Duodenal mucosa (tissue), 2 donors: ENCODE measurements around the gene POLQ.
"Not testable (repeated sequence)": the region's sequence is repeated elsewhere in the genome, so short reads cannot be mapped to it uniquely, and the experiment has no call there.

ENCODE experiments used
- H3K27ac ChIP-seq: one replicate; pipeline ENCODE4 v1.7.0; 2013; ENCODE audit warnings: low read depth, low read length
- H3K27me3 ChIP-seq, 2 donors: one replicate each; pipeline ENCODE4 v1.7.0; 2013; ENCODE audit warnings: low read length in 2 of 2, control low read depth in 1 of 2; ENCODE audit not compliant: insufficient read depth in 2 of 2, control insufficient read depth in 1 of 2
- H3K36me3 ChIP-seq, 2 donors: one replicate each; pipeline ENCODE4 v1.7.0; 2013; ENCODE audit warnings: low read length in 2 of 2, control low read depth in 1 of 2; ENCODE audit not compliant: insufficient read depth in 2 of 2, control insufficient read depth in 1 of 2
- H3K4me1 ChIP-seq, 2 donors: one replicate each; pipeline ENCODE4 v1.7.0; 2013; ENCODE audit warnings: low read length in 2 of 2, control low read depth in 1 of 2; ENCODE audit not compliant: insufficient read depth in 2 of 2, control insufficient read depth in 1 of 2
- H3K4me3 ChIP-seq, 2 donors: one replicate each; pipeline ENCODE4 v1.7.0; 2013; ENCODE audit warnings: low read length in 2 of 2, low read depth in 1 of 2
- H3K9ac ChIP-seq, 2 donors: one replicate each; pipeline ENCODE4 v1.7.0; 2013; ENCODE audit warnings: low read length in 2 of 2, low read depth in 1 of 2
- H3K9me3 ChIP-seq, 2 donors: one replicate each; pipeline ENCODE4 v1.7.0; 2013; ENCODE audit warnings: low read length in 2 of 2, control low read depth in 1 of 2; ENCODE audit not compliant: control insufficient read depth in 1 of 2

Gene POLQ

GRCh38 chr3:121545574-121546455 is at the start of gene POLQ:
POLQ (minus strand) TSS chr3:121545988; CDS start chr3:121545877, 111 bp downstream.
- no peaks in the 10 kb centered on the region for H3K9me3 ChIP-seq
- no peaks in the 10 kb centered on the region for H3K27me3 ChIP-seq
- peak within 1 kb of the TSS; percentile 82 to 86 for H3K9ac ChIP-seq
- H3K27ac ChIP-seq = no peak within 1 kb of the TSS
- peaks cover 6 to 16% of the 10 kb centered on the region in 2 donors for H3K4me1 ChIP-seq
- H3K36me3 ChIP-seq = no peaks in the 10 kb centered on the region
- peak within 1 kb of the TSS; percentile 89 to 90 for H3K4me3 ChIP-seq

- Histone ChIP-seq H3K4me1 (peaks cover 0 to 3% of the 10 kb centered on the region in 2 donors), H3K36me3 (no peaks in the 10 kb centered on the region), H3K4me3 (no peak overlapping the region), H3K9me3 (no peaks in the 10 kb centered on the region), H3K9ac (no peak overlapping the region), H3K27me3 (no peaks in the 10 kb centered on the region), H3K27ac (no peak overlapping the region)
These were observed 49.1 kb upstream of the POLQ start for GRCh38 chr3:121594850-121595249.

GRCh38 chr3:121593806-121594205 is 48.0 kb upstream of the POLQ start:
- H3K9me3 ChIP-seq, H3K27ac ChIP-seq, H3K4me1 ChIP-seq, H3K36me3 ChIP-seq, H3K27me3 ChIP-seq, H3K9ac ChIP-seq, H3K4me3 ChIP-seq: not testable (repeated sequence)

- Histone ChIP-seq H3K27me3 (no peaks in the 10 kb centered on the region), H3K4me3 (no peak within 1 kb of the TSS), H3K9me3 (no peaks in the 10 kb centered on the region), H3K9ac (no peak within 1 kb of the TSS), H3K27ac (no peak within 1 kb of the TSS), H3K4me1 (peaks cover 0 to 3% of the 10 kb centered on the region in 2 donors), H3K36me3 (no peaks in the 10 kb centered on the region)
These were observed 47.3 kb upstream of the POLQ start, which contains the start of gene FBXO40 for GRCh38 chr3:121592856-121593702. FBXO40 (plus strand) TSS chr3:121593379; CDS start chr3:121620576, 27,197 bp downstream.

- no peak overlapping the region for H3K4me3 ChIP-seq
These were observed 38.6 kb upstream of the POLQ start for GRCh38 chr3:121584418-121584817.

GRCh38 chr3:121581691-121582090 is 35.9 kb upstream of the POLQ start:
- no peak overlapping the region for H3K27ac ChIP-seq
- no peaks in the 10 kb centered on the region for H3K36me3 ChIP-seq
- no peaks in the 10 kb centered on the region for H3K4me1 ChIP-seq
- H3K9me3 ChIP-seq = no peaks in the 10 kb centered on the region
- H3K27me3 ChIP-seq = no peaks in the 10 kb centered on the region
- H3K9ac ChIP-seq = no peak overlapping the region
- H3K4me3 ChIP-seq = no peak overlapping the region

More at GRCh38 chr3:121584418-121584817, 38.6 kb upstream of the POLQ start:
- Histone ChIP-seq H3K4me1 (no peaks in the 10 kb centered on the region), H3K27me3 (no peaks in the 10 kb centered on the region), H3K36me3 (no peaks in the 10 kb centered on the region), H3K9ac (no peak overlapping the region), H3K27ac (no peak overlapping the region), H3K9me3 (no peaks in the 10 kb centered on the region)

- H3K27me3 ChIP-seq = no peaks in the 10 kb centered on the region
- no peak overlapping the region for H3K4me3 ChIP-seq
- H3K4me1 ChIP-seq = no peaks in the 10 kb centered on the region
- H3K9ac ChIP-seq = no peak overlapping the region
- no peak overlapping the region for H3K27ac ChIP-seq
- no peaks in the 10 kb centered on the region for H3K9me3 ChIP-seq
- no peaks in the 10 kb centered on the region for H3K36me3 ChIP-seq
These were observed 28.7 kb upstream of the POLQ start for GRCh38 chr3:121574449-121574848.

- Histone ChIP-seq H3K9me3 (no peaks in the 10 kb centered on the region), H3K9ac (no peak within 1 kb of the TSS), H3K27me3 (no peaks in the 10 kb centered on the region), H3K27ac (no peak within 1 kb of the TSS), H3K4me1 (no peaks in the 10 kb centered on the region), H3K36me3 (no peaks in the 10 kb centered on the region), H3K4me3 (no peak within 1 kb of the TSS)
These were observed 21.9 kb upstream of the POLQ start, which contains the start of gene ARGFX for GRCh38 chr3:121567649-121568048. ARGFX (plus strand) TSS chr3:121567949; CDS start chr3:121570714, 2,765 bp downstream.

GRCh38 chr3:121566773-121567172 is 21.0 kb upstream of the POLQ start:
- no peak overlapping the region for H3K4me3 ChIP-seq
- no peaks in the 10 kb centered on the region for H3K36me3 ChIP-seq
- no peak overlapping the region for H3K27ac ChIP-seq
- H3K9me3 ChIP-seq = no peaks in the 10 kb centered on the region
- no peak overlapping the region for H3K9ac ChIP-seq
- no peaks in the 10 kb centered on the region for H3K4me1 ChIP-seq
- no peaks in the 10 kb centered on the region for H3K27me3 ChIP-seq

GRCh38 chr3:121562148-121562547 is 16.4 kb upstream of the POLQ start:
- Histone ChIP-seq H3K9me3 (no peaks in the 10 kb centered on the region), H3K4me3 (no peak overlapping the region), H3K4me1 (no peaks in the 10 kb centered on the region), H3K27ac (no peak overlapping the region), H3K27me3 (no peaks in the 10 kb centered on the region), H3K36me3 (no peaks in the 10 kb centered on the region), H3K9ac (no peak overlapping the region)
